GM13976 (cell line): ENCODE data around the gene ELP4.

ENCODE experiments used
- DNase-seq: peaks from one replicate; pipeline ENCODE4 v3.0.0; 2012; ENCODE audit warnings: low spot score
- in situ Hi-C: fragments of 300-500 bp; cut with MboI; formaldehyde crosslinking; loops from one replicate; pipeline ENCODE4 v1.12.0; 2022; ENCODE audit warnings: low sequenced_read_pairs, mixed read lengths, inconsistent platforms; ENCODE audit not compliant: unreplicated experiment
- TF ChIP-seq, protein P1 (sequence below): IDR thresholded peaks from 2 replicates; pipeline ENCODE4 v1.5.1; 2012; ENCODE audit warnings: borderline replicate concordance, mild to moderate bottlenecking; ENCODE audit not compliant: insufficient read depth; ENCODE audit errors: extremely low read depth, missing control alignments, control extremely low read depth

The ELP4 gene

DNA sequence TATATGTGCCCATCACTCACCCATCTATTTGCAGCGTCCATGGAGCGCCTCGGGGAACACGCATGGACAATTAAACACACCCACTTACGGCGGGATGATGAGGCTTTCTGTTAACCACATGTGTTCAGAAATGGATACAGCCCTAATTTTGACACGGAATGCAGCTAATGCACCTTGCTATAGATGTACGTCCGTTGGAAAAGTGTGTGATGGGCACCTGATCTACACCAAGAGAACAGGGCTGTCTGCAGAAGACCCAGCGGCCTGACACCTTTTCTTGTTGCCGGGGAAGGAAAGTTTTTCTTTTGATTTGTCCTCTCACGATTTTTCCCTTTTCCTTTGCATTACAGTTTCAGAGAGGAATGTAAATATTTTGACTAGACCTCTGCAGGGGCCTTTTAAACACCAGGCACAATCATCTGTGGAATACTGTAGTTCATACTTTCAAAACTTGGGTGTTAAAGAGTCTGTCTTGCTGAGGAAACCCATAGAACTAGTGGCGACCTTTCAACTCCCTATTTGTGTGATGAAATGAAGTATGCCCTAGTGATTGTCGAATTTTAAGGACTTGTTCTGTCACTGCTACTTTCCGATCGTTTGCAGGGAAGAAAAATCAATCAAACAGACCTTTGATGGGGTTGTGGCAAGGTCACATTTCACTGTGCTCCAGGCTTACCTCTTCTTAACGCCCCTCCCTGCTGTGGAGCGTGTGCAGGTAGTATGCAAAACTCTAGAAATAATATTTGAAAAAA, 318.1 kb downstream of the ELP4 start:
- in situ Hi-C loops = no loop called here
- peak; percentile 21 for DNase-seq
- TF ChIP-seq, protein P1, sequence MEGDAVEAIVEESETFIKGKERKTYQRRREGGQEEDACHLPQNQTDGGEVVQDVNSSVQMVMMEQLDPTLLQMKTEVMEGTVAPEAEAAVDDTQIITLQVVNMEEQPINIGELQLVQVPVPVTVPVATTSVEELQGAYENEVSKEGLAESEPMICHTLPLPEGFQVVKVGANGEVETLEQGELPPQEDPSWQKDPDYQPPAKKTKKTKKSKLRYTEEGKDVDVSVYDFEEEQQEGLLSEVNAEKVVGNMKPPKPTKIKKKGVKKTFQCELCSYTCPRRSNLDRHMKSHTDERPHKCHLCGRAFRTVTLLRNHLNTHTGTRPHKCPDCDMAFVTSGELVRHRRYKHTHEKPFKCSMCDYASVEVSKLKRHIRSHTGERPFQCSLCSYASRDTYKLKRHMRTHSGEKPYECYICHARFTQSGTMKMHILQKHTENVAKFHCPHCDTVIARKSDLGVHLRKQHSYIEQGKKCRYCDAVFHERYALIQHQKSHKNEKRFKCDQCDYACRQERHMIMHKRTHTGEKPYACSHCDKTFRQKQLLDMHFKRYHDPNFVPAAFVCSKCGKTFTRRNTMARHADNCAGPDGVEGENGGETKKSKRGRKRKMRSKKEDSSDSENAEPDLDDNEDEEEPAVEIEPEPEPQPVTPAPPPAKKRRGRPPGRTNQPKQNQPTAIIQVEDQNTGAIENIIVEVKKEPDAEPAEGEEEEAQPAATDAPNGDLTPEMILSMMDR = no peak

DNA sequence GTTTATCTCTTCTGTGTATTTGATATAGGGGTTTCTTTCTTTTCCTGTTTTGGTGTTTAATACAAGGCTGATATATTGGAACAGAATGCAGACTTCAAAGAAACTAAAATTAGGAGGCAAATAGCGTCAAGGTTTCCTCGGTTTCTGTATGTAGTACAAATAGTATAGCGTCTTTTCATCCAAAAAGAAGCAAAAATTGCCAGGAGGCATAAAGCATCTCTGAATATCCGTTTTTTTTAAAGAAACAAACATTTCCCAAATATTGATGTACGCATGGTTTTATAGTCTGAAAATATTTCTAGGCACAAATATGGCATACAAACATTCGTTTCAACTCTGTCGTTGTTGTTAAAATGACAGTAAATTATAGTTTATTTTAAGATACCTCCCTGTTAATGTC, 318.6 kb downstream of the ELP4 start:
- DNase-seq = no peak
- in situ Hi-C loops = no loop called here
- TF ChIP-seq, protein P1 = no peak

DNA sequence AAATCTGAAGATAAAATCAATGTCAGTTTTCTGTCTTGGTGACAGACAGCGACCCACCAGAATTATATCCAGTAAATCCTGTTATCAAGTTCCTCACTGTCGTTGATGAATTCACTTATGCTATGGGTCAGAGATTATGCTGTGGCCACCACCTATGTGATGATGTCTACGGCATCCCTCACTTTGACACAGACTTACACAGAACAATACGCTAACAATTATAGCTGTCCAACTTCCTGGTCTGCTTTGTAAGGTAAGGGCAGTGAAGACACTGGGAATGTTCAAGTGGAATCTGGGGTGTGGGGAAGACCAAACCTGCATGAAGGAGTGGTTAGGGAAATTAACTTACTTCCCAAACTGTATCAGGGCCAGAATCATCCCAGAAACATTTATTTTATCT, 320.8 kb downstream of the ELP4 start:
- DNase-seq = no peak
- in situ Hi-C loops = no loop called here
- TF ChIP-seq, protein P1 = no peak

DNA sequence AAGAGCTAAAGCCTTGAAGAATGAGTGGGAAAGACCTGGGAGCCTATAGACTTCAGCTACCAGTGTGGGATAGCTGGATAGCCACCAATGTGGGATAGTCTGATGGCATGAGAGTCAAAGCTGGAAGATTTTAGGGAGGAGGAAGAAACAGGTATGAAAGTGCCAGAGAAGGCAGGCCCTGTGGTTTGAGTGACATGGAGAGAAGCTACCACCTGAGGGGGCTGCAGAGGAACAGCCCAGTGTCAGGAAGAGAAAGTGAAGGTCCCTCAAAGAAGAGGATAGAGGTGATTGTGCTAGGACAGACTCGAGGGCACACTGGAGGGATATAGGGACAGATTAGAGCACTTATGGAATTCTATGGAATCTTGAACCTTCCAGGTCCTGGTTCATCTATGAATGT, 324.7 kb downstream of the ELP4 start:
- TF ChIP-seq, protein P1 = no peak
- no peak for DNase-seq
- in situ Hi-C loops = no loop called here
